HG03558 (cell line): Measurements from ENCODE around the gene DSCAML1.

Experiments
- ATAC-seq: cut with Tn5 transposase; IDR thresholded peaks from one replicate; pipeline ENCODE4 v1.9.1; 2021; ENCODE audit warnings: moderate number of reproducible peaks; ENCODE audit not compliant: unreplicated experiment; ENCODE audit errors: extremely low read depth

The DSCAML1 gene

DNA sequence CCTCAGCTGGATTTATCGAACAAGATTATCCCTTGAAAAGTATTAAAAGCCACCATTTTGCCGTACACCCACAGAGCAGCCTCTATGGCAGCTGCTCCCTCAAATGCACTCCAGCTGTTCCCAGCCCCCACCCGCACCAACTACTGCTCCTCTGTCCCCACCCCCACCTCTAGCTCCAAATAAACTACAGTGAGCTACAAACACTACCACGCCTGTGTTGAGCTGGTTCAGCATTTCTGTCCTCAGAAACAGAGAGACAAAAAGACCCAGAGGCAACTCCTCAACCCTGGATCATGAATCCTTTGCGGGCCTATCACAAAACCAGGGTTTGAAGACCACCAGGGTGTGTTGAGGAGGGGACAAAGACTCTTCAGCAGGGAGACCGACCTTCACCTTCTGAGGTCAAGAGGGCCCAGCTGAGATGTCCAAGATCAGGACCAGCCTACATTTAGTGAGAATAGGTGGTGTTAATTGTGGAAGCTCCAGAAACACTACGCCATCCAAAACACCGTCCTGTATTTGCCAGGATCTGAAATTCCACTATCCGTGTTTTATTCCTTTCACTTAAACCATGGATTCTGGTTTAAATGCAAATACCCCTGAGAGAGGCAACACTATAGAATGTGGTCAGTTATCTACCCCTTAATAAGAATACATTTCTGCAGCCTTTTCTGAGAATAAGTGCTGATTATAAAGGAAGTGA lies 195.9 kb downstream of the DSCAML1 start:
- no peak for ATAC-seq

GRCh38 chr11:117600234-117600783 lies 196.7 kb downstream of the DSCAML1 start:
- no peak for ATAC-seq

DNA sequence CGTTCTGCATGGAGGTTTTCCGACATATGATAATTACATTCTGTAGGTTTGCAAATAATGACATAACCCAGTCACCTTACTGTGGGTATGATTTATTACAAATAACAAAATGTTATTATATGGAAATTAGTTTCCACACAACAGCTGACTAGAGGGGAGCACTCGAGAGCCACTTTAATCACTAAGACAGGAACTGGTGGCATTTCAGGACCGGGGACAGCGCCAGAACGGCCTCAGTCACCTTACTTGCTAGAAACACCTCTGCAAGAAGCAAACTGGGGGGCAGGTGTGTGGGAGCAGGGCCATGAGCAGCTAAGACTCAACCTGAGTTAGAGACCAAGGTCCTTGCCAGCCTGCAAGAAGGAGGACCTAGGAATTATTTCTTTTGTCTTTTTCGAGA lies 199.9 kb downstream of the DSCAML1 start:
- ATAC-seq: no peak

DNA sequence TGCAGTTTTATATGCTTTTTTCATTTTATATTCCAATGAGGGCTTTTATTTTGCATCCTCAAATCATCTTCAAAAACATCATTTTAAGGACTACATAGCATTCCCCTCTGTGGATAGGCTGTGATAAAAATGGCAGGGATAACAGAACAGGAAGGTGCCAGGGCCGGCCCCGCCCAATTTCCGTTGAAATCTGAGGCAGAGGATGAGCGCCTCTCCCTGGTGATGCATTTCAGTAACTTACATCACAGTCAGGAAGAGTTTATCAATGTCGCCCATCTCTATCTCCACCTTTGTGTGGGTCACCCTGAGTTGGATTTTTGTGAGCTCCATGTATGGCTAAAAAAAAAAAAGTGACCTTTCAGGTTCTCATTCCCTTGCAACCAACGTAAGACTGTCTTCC lies 201.6 kb downstream of the DSCAML1 start:
- no peak for ATAC-seq

DNA sequence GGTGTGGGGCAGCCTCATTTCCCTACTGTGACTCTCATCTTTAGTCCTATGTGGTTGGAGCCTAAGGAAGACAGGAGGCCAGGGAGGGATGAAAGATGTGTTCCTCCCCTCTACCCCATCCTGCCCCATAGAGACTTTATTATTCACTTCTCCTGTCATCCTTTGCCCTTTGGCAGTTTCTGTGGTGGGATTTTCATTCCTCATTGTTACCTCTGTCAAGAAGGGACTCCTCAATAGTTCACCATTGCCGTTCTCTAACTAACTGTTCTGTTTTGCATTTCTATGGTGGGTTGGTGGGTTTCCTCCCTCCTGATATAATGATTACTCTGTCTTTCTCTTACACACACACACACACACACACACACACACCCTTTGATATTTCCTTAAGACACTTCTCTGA lies 202.3 kb downstream of the DSCAML1 start:
- ATAC-seq: no peak

GRCh38 chr11:117593065-117593464 lies 204.0 kb downstream of the DSCAML1 start:
- no peak for ATAC-seq

DNA sequence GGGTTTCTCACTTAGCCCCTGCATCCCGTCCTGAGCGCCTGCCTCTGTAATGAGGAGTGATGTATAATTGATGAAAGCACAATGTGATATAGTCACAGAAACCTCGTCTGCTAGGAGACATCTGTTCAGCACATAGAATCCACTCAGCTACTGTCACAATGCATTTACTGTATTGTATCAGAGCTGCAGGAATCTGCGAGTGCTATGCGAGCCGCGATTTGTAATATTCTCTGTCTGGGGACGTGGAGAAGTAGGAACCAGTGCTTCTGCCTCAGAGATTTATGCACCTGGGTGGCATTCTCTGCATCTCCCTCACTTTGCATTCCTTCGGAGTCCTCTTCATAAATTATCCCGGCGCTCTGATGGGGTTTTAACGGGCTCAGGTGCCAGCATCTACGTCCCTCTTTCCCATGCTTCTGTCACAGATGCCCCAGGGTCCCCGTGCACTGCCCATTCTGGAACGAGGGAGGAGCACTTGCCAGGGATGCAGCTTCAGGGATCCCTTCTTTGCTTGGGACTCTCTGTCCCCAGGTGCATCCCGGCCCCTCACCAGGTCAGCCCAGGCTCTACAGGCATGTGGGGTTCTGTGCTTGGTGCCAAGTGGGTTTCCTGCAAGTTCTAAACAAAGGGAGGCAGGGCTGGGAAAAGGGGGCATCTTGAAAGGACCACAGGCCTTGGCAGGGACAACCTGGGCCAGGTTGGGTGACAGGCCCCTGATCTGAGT lies 205.5 kb downstream of the DSCAML1 start:
- ATAC-seq: no peak

GRCh38 chr11:117589063-117589462 lies 208.0 kb downstream of the DSCAML1 start:
- no peak for ATAC-seq

DNA sequence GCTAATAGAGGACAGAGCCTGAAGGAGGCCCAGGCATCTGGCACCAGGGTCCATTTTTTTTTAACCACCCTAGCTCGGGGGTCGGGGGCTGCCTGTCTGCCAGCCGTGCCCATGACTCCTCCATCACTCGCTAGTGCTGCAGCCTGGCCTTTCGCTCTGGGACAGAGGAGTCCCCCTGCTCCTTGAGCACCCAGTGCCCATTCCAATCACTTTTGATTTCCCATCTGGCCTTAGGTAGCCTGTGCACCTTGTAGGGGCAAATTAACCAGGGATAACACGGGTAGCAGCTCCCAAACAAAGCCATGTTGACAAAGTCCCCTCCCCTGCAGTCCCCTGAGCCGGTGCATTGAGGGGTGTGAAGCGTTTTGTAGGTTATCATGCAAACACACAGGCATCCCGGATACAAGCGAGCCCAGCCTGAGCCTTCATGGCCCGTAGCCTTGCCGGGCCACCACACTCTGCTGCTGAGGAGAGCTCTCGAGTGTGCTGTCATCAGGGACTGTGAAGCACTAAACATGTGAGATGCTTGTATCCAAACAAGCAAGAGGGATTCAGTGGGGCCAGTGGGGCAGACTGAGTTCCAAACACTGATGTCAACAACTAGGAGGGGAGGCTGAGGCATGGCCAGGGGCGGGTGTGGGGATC lies 208.7 kb downstream of the DSCAML1 start:
- no peak for ATAC-seq

DNA sequence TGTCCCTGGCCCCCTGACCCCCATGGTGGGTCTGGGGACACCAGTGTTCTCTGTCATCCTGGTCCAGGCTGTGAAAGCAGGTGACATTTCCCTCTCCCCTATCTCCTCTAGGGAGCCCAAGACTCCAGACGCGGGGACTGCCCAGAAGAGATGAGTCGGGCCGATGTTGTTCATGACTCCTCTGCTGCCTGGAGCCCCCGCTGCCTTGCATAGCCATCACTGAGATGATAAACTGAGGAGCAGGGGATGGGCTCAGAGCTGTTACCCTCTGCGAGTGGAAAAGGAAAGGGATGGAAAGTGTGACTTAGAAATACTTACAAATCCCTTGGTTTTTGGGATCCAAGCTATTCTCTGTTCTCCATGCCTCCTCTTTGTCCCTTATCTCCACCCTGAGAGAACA lies 209.6 kb downstream of the DSCAML1 start:
- ATAC-seq: no peak

GRCh38 chr11:117586392-117586791 lies 210.6 kb downstream of the DSCAML1 start:
- no peak for ATAC-seq

- no peak for ATAC-seq
These were observed 211.4 kb downstream of the DSCAML1 start for GRCh38 chr11:117585631-117586030.

- no peak for ATAC-seq
These were observed 212.8 kb downstream of the DSCAML1 start for GRCh38 chr11:117584056-117584830.

GRCh38 chr11:117583063-117583801 lies 213.8 kb downstream of the DSCAML1 start:
- ATAC-seq: no peak

DNA sequence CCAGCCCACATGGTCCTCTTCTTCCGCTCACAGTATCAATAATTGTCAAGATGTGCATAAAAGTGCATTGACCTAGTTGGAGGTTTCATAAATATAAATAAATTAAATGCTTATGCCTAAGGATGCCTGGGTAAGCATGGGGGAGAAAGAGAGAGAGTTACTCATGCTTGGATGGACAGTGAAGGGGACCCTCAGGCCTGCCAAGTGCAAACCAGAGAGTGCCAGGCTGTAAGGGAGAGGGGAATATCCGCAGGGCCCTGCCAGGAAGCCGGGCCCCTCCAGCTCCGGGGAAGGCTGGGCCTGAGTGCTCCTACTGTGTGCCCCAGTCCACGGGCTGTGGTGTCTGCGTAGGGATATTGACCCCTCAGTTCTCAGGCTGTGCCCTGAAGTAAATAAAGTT lies 214.6 kb downstream of the DSCAML1 start:
- ATAC-seq: no peak

GRCh38 chr11:117580866-117581265 lies 216.2 kb downstream of the DSCAML1 start:
- no peak for ATAC-seq

DNA sequence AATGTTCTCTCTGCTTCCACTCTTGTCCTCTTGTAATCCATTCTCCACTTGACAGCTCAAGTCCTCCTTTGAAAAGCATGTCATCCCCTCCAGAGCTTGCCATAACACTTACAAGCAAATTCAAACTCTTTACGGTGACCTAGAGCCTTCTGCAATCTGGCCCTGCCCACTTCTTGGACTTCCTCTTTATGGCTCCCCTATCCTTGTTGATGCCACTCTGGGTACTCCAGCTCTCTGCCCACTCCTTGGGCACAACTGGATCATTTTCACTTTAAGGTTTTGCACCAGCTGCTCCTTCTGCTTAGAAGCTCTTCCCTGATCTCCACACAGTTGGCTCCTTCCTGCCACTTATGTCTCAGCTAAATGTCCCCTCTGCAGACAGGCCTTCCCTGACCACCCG lies 217.9 kb downstream of the DSCAML1 start:
- ATAC-seq: no peak

DNA sequence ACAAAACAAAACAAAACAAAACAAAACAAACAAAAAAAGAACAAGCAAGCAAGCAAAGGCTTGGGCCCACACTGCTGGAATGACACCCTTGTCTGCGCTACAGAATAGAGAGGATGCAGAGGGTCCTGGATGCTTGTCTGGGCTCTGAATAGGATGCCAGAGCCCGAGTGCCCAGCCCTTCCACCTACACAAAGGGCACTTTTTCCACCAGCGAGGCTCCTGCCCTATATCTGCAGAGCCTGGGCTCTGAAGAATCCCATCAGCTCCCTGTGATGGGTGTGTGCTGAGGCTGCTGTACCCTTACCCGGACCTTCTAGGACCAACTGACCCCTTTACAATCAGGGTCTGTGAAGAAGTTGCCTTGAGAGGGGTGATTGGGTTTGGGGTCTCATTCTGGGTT lies 221.2 kb downstream of the DSCAML1 start:
- ATAC-seq: no peak

DNA sequence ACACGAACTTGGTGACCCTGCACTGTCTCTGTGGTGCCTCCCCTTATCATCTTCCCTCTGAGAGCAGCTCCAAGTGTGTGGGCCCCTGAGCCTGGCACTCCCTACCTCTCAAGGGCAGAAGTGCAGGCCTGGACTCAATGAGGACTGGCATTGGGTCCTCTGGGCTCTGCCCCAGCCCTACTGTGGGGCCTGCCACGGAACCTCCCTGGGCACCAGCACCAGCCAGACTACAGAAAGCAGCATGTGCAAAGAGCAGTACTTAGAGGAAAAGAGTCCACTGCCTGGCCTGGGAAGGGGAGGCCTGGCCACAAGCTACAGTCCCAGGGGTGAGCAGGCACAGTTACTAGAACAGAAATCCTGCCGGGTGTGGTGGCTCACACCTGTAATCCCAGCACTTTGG lies 222.5 kb downstream of the DSCAML1 start:
- ATAC-seq: no peak

GRCh38 chr11:117573326-117573725 lies 223.7 kb downstream of the DSCAML1 start:
- no peak for ATAC-seq
